Measurements from ENCODE around the gene MED27.

MED27 gene

DNA sequence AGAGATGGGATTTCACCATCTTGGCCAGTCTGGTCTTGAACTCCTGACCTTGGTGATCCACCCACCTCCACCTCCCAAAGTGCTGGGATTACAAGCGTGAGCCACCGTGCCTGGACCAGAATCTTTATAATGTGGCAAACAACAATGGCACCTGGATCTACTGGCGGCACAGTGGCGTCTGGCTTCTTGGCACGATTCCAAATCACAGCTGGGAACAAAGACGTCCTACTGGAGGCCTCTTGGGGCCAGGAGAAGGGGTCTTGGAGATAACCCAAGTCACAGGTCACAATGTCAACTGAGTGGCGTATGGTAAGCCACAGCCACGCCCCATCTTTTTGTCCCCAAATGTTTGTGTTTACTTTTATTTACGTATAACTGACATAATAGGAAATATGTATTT is 262.0 kb downstream of the MED27 start:
- Mint-ChIP-seq H3K4me3 (no peak overlapping the region), H3K4me1 (ENCODE audit: low read depth) (no peaks in the 10 kb centered on the region), H3K36me3 (ENCODE audit: low read depth) (no peaks in the 10 kb centered on the region), H3K27ac (no peak overlapping the region), H3K27me3 (peaks cover 35% of the 10 kb centered on the region), H3K9me3 (no peaks in the 10 kb centered on the region)
- no peak for DNase-seq

GRCh38 chr9:131817073-131817472 is 262.6 kb downstream of the MED27 start:
- H3K27ac Mint-ChIP-seq = no peak overlapping the region
- DNase-seq = no peak
- no peaks in the 10 kb centered on the region for H3K9me3 Mint-ChIP-seq
- peaks cover 41% of the 10 kb centered on the region for H3K27me3 Mint-ChIP-seq
- no peak overlapping the region for H3K4me3 Mint-ChIP-seq
- no peaks in the 10 kb centered on the region for H3K4me1 Mint-ChIP-seq (ENCODE audit: low read depth)
- no peaks in the 10 kb centered on the region for H3K36me3 Mint-ChIP-seq (ENCODE audit: low read depth)

GRCh38 chr9:131815970-131816873 is 263.4 kb downstream of the MED27 start:
- no peak overlapping the region for H3K27ac Mint-ChIP-seq
- no peak overlapping the region for H3K4me3 Mint-ChIP-seq
- H3K36me3 Mint-ChIP-seq (ENCODE audit: low read depth) = no peaks in the 10 kb centered on the region
- peaks cover 48% of the 10 kb centered on the region for H3K27me3 Mint-ChIP-seq
- no peaks in the 10 kb centered on the region for H3K9me3 Mint-ChIP-seq
- DNase-seq = no peak
- no peaks in the 10 kb centered on the region for H3K4me1 Mint-ChIP-seq (ENCODE audit: low read depth)

GRCh38 chr9:131814707-131815106 is 265.0 kb downstream of the MED27 start:
- DNase-seq = no peak
- Mint-ChIP-seq H3K4me3 (no peak overlapping the region), H3K27me3 (peaks cover 49% of the 10 kb centered on the region), H3K9me3 (no peaks in the 10 kb centered on the region), H3K4me1 (ENCODE audit: low read depth) (no peaks in the 10 kb centered on the region), H3K27ac (no peak overlapping the region), H3K36me3 (ENCODE audit: low read depth) (no peaks in the 10 kb centered on the region)

GRCh38 chr9:131813116-131813515 is 266.6 kb downstream of the MED27 start:
- H3K27ac Mint-ChIP-seq = no peak overlapping the region
- no peaks in the 10 kb centered on the region for H3K9me3 Mint-ChIP-seq
- no peaks in the 10 kb centered on the region for H3K36me3 Mint-ChIP-seq (ENCODE audit: low read depth)
- no peaks in the 10 kb centered on the region for H3K4me1 Mint-ChIP-seq (ENCODE audit: low read depth)
- no peak overlapping the region for H3K4me3 Mint-ChIP-seq
- no peak for DNase-seq
- H3K27me3 Mint-ChIP-seq = peaks cover 61% of the 10 kb centered on the region

GRCh38 chr9:131812116-131812790 is 267.4 kb downstream of the MED27 start:
- no peaks in the 10 kb centered on the region for H3K9me3 Mint-ChIP-seq
- H3K4me3 Mint-ChIP-seq = no peak overlapping the region
- no peaks in the 10 kb centered on the region for H3K36me3 Mint-ChIP-seq (ENCODE audit: low read depth)
- no peak for DNase-seq
- H3K4me1 Mint-ChIP-seq (ENCODE audit: low read depth) = no peaks in the 10 kb centered on the region
- H3K27ac Mint-ChIP-seq = no peak overlapping the region
- peaks cover 61% of the 10 kb centered on the region for H3K27me3 Mint-ChIP-seq

DNA sequence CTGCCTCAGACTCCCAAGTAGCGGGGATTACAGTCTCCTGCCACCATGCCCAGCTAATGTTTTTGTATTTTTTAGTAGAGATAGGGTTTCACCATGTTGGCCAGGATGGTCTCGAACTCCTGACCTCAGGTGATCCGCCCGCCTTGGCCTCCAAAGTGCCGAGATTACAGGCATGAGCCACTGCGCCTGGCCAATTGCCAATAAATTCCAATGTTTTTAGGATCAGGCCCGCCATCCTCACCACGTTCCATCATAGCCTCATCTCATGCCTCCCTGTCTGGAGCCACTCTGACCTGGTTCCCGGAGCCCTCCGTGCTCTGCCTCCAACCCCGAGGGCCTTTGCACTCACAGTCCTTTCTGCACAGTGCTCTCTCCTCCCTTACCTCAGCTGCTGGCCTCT is 268.3 kb downstream of the MED27 start:
- no peaks in the 10 kb centered on the region for H3K9me3 Mint-ChIP-seq
- peaks cover 60% of the 10 kb centered on the region for H3K27me3 Mint-ChIP-seq
- H3K4me1 Mint-ChIP-seq (ENCODE audit: low read depth) = no peaks in the 10 kb centered on the region
- no peak overlapping the region for H3K27ac Mint-ChIP-seq
- DNase-seq = no peak
- H3K4me3 Mint-ChIP-seq = no peak overlapping the region
- H3K36me3 Mint-ChIP-seq (ENCODE audit: low read depth) = no peaks in the 10 kb centered on the region

GRCh38 chr9:131810351-131811170 is 269.1 kb downstream of the MED27 start:
- H3K4me3 Mint-ChIP-seq = no peak overlapping the region
- no peaks in the 10 kb centered on the region for H3K4me1 Mint-ChIP-seq (ENCODE audit: low read depth)
- no peaks in the 10 kb centered on the region for H3K9me3 Mint-ChIP-seq
- no peak for DNase-seq
- H3K36me3 Mint-ChIP-seq (ENCODE audit: low read depth) = no peaks in the 10 kb centered on the region
- peaks cover 64% of the 10 kb centered on the region for H3K27me3 Mint-ChIP-seq
- H3K27ac Mint-ChIP-seq = no peak overlapping the region
